ENCODE data around the gene NOL9. TPM values are rescaled to one million over a fixed set of nuclear protein-coding genes. Genes with fewer than 3 reads are reported as not detected.

Gene NOL9
- total and polyA plus RNA-seq, 9 of the 15 experiments (the other 6 are each of a cell fraction or from before 2014, with no cell fraction given): 5.6 to 76.5 (median 47.3) TPM

- peak; percentile 86 for TF ChIP-seq MGA (IDR thresholded peaks at IDR 0.05)
- peak; percentile 47 to 74; a peak in 3 of 4 replicates for TF ChIP-seq UBTF (IDR thresholded peaks at IDR 0.05; ENCODE audit: borderline replicate concordance in 1 of 2, low read depth in 2 of 2, low read length in 2 of 2)
- no peak for TF ChIP-seq ZBTB12 (CRISPR knock-in tag; IDR thresholded peaks at IDR 0.05)
- peak; percentile 96 for TF ChIP-seq SAP30 (IDR thresholded peaks at IDR 0.05; ENCODE audit: borderline replicate concordance, insufficient read depth, low read depth, low read length, poor library complexity, severe bottlenecking)
- no peak for TF ChIP-seq TBP (optimal IDR thresholded peaks at IDR 0.05; ENCODE audit: low read depth, low read length)
- peak; percentile 55; the same call in 1 of the 2 replicates for TF ChIP-seq SAFB (IDR thresholded peaks at IDR 0.05; ENCODE audit: borderline replicate concordance, low read depth, low read length)
- TF ChIP-seq CHCHD3 (CRISPR knock-in tag; IDR thresholded peaks at IDR 0.05): no peak
- no peak for TF ChIP-seq POLR2AphosphoS5 (IDR thresholded peaks at IDR 0.05; ENCODE audit: control insufficient read depth, insufficient read depth, low read depth, low read length)
- no peak for TF ChIP-seq NFE2 (IDR thresholded peaks at IDR 0.05; ENCODE audit: low read depth)
- no peak for TF ChIP-seq MTF1 (CRISPR knock-in tag; IDR thresholded peaks at IDR 0.05; ENCODE audit: borderline replicate concordance)
- TF ChIP-seq ZNF445 (CRISPR knock-in tag; IDR thresholded peaks at IDR 0.05; ENCODE audit: low read depth): no peak
Measured at GRCh38 chr1:6601923-6602668, 47.8 kb upstream of the NOL9 start (continued).
